GM12878 (cell line): ENCODE data around the gene NFKB2. TPM values are rescaled to one million over a fixed set of nuclear protein-coding genes. Genes with fewer than 3 reads are reported as not detected.

Experiments
- ATAC-seq: fragments of 200-7000 bp; cut with Tn5 transposase; 3 replicates; pipeline ENCODE4 v1.9.1; 2020; ENCODE audit warnings: mild to moderate bottlenecking, moderate library complexity
- BruUV-seq: library from RNA; stranded (reverse); fragments of 400-500 nt; replicated peaks from 2 replicates; lab custom pipeline; 2021; lab: Mats Ljungman, UMichigan
- CTCF ChIA-PET: fragments of 300-600 bp; sonication (Branson Sonifier 250); formaldehyde crosslinking; extraction: SDS; loops from one replicate; lab custom pipeline; 2021; ENCODE audit warnings: inconsistent platforms; lab: Yijun Ruan, JAX
- POLR2A ChIA-PET: fragments of 350-600 bp; formaldehyde crosslinking; extraction: SDS; loops from one replicate; lab custom pipeline; 2021; ENCODE audit warnings: inconsistent platforms; lab: Charles Lee
- RAD21 ChIA-PET: fragments of 300-600 bp; sonication (Branson Sonifier 250); formaldehyde crosslinking; loops from one replicate; lab custom pipeline; 2023; ENCODE audit warnings: antibody characterized with exemption; ENCODE audit not compliant: unreplicated experiment; lab: Charles Lee
- SMC1A ChIA-PET: fragments of 300-600 bp; sonication (Branson Sonifier 250); formaldehyde crosslinking; loops from one replicate; lab custom pipeline; 2023; ENCODE audit not compliant: unreplicated experiment, uncharacterized antibody; lab: Charles Lee
- DNase-seq: peaks from one replicate; pipeline ENCODE4 v3.0.0-alpha.2; 2011; ENCODE audit warnings: low read depth, low spot score
- FAIRE-seq: peaks from 3 replicates; lab custom pipeline; 2011; peaks lifted over from hg19 to GRCh38; lab: Jason Lieb, UNC
- H2AFZ ChIP-seq: 2 replicates; pipeline ENCODE4 v1.6.0; 2011; ENCODE audit warnings: low read depth, low read length, control low read depth; ENCODE audit not compliant: control insufficient read depth
- H3K27ac ChIP-seq: 2 replicates; pipeline ENCODE4 v1.5.1; 2011; ENCODE audit warnings: control low read depth; ENCODE audit not compliant: control insufficient read depth, insufficient read depth
- H3K27me3 ChIP-seq, 2 experiments: replicated peaks in 1 of 2; 2 replicates each; pipeline versions ENCODE4 v1.6.0 to v1.6.1; 2011; ENCODE audit warnings: low read length in 1 of 2; ENCODE audit not compliant: control insufficient read depth in 2 of 2, insufficient read depth in 2 of 2
- H3K36me3 ChIP-seq, 2 experiments: 2 replicates each; pipeline ENCODE4 v1.5.1; 2011; ENCODE audit warnings: low read length in 1 of 2; ENCODE audit not compliant: control insufficient read depth in 2 of 2, insufficient read depth in 2 of 2
- H3K4me1 ChIP-seq: 2 replicates; pipeline ENCODE4 v1.6.1; 2011; ENCODE audit warnings: mild to moderate bottlenecking, low read length, moderate library complexity, mixed read lengths; ENCODE audit not compliant: control insufficient read depth, insufficient read depth
- H3K4me2 ChIP-seq: 2 replicates; pipeline ENCODE4 v1.6.0; 2011; ENCODE audit warnings: control low read depth; ENCODE audit not compliant: control insufficient read depth, insufficient read depth
- H3K4me3 ChIP-seq: fragments of 200-600 bp; sonication (generic); 2 replicates; pipeline ENCODE4 v1.5.1; 2016
- H3K79me2 ChIP-seq: 2 replicates; pipeline ENCODE4 v1.6.0; 2011; ENCODE audit warnings: low read length; ENCODE audit not compliant: control insufficient read depth, insufficient read depth
- H3K9ac ChIP-seq: 2 replicates; pipeline ENCODE4 v1.8.0; 2011; ENCODE audit warnings: low read length, control low read depth, mixed read lengths; ENCODE audit not compliant: control insufficient read depth, insufficient read depth
- H3K9me3 ChIP-seq: replicated peaks from 3 replicates; pipeline ENCODE4 v1.5.1; 2011; ENCODE audit warnings: mild to moderate bottlenecking, low read length; ENCODE audit not compliant: control insufficient read depth, insufficient read depth
- H4K20me1 ChIP-seq: 2 replicates; pipeline ENCODE4 v1.6.0; 2011; ENCODE audit not compliant: control insufficient read depth, insufficient read depth
- ATF7 ChIP-seq: fragments of 450-650 bp; IDR thresholded peaks from 2 replicates; pipeline ENCODE4 v1.6.1; 2016; ENCODE audit warnings: low read depth, mild to moderate bottlenecking
- CREM ChIP-seq: IDR thresholded peaks from 2 replicates; pipeline ENCODE4 v1.6.1; 2014; ENCODE audit warnings: antibody characterized with exemption, low read depth
- EP300 ChIP-seq, 2 experiments: fragments of 150-350 bp in 1 of 2; IDR thresholded peaks; 2 replicates each; pipeline ENCODE4 v1.6.1; 2011 to 2012; ENCODE audit warnings: low read depth in 2 of 2, low read length in 2 of 2, borderline replicate concordance in 1 of 2, improper control_type of control experiment in 1 of 2, inconsistent platforms in 1 of 2; ENCODE audit not compliant: control insufficient read depth in 1 of 2
- KAT2A ChIP-seq: conservative IDR thresholded peaks from 2 replicates; pipeline ENCODE4 v1.6.1; 2011; ENCODE audit warnings: low read depth, low read length; ENCODE audit not compliant: control insufficient read depth
- KDM1A ChIP-seq: fragments of 200-600 bp; sonication (generic); IDR thresholded peaks from 2 replicates; pipeline ENCODE4 v1.6.1; 2016; ENCODE audit warnings: borderline replicate concordance
- MTA3 ChIP-seq: IDR thresholded peaks from 2 replicates; pipeline ENCODE4 v1.6.1; 2012; ENCODE audit warnings: low read length, inconsistent platforms, borderline replicate concordance
- NR2F1 ChIP-seq: fragments of 450-650 bp; conservative IDR thresholded peaks from 2 replicates; pipeline ENCODE4 v1.6.1; 2017; ENCODE audit warnings: mild to moderate bottlenecking
- NRF1 ChIP-seq: conservative IDR thresholded peaks from 2 replicates; pipeline ENCODE4 v1.6.1; 2011; ENCODE audit warnings: mild to moderate bottlenecking, low read depth, low read length, improper control_type of control experiment
- RAD21 ChIP-seq: IDR thresholded peaks from 2 replicates; pipeline ENCODE4 v1.6.1; 2011; ENCODE audit warnings: mild to moderate bottlenecking, low read depth, low read length, moderate library complexity; ENCODE audit not compliant: insufficient read depth
- RELA ChIP-seq: fragments of 450-650 bp; IDR thresholded peaks from 2 replicates; pipeline ENCODE4 v1.8.0; 2014; ENCODE audit warnings: borderline replicate concordance; ENCODE audit not compliant: partially characterized antibody
- SMAD5 ChIP-seq: IDR thresholded peaks from 2 replicates; pipeline ENCODE4 v1.6.1; 2016; ENCODE audit warnings: antibody characterized with exemption, low read depth
- SMC3 ChIP-seq: IDR thresholded peaks from 2 replicates; pipeline ENCODE4 v1.6.1; 2011; ENCODE audit warnings: low read length, improper control_type of control experiment, borderline replicate concordance
- STAT3 ChIP-seq: IDR thresholded peaks from 2 replicates; pipeline ENCODE4 v1.6.1; 2011; ENCODE audit warnings: low read depth, low read length, improper control_type of control experiment
- TBL1XR1 ChIP-seq: IDR thresholded peaks from 2 replicates; pipeline ENCODE4 v1.6.1; 2012; ENCODE audit warnings: low read depth, low read length, improper control_type of control experiment
- ZNF207 ChIP-seq: fragments of 450-650 bp; IDR thresholded peaks from 2 replicates; pipeline ENCODE4 v1.6.1; 2014; ENCODE audit warnings: antibody characterized with exemption, mild to moderate bottlenecking, borderline replicate concordance
- WGBS: methylation state at CpG from one replicate; pipeline ENCODE4 v1.1.6; 2016; ENCODE audit warnings: low lambda C conversion rate; ENCODE audit not compliant: insufficient replicate concordance, insufficient coverage; ENCODE audit errors: missing lambda C conversion rate; 5-methylcytosine and 5-hydroxymethylcytosine counted together
- in situ Hi-C: fragments of 300-500 bp; cut with MboI; formaldehyde crosslinking; loops from 9 replicates; pipeline ENCODE4 v1.14.3; 2018; ENCODE audit warnings: mixed read lengths
- intact Hi-C: fragments of 100-400 bp; cut with micrococcal nuclease; formaldehyde crosslinking; loops from one replicate; pipeline ENCODE4 v1.14.2; 2022; ENCODE audit not compliant: unreplicated experiment
- polyA plus RNA-seq, 11 experiments: library from polyadenylated mRNA; depleted of rRNA in 4 of 11; unstranded in 6 of 11; stranded (reverse) in 5 of 11; fragments of >200 nt; fragmentation: Nextera tagmentation in 4 of 11; fragmentation: Illumina TruSeq in 1 of 11; extraction: Ambion mirVana in 4 of 11; extraction: Trizol in 1 of 11; gene quantifications; 1 replicate in 1 of 11; 2 replicates in 10 of 11; pipeline versions ENCODE4 v1.2.1 to v1.2.3, GENCODE V29; 2011 to 2016; ENCODE audit warnings: inconsistent platforms in 2 of 11, missing spikeins in 2 of 11, low read depth in 1 of 11
- total RNA-seq, 4 experiments: library from RNA; depleted of rRNA in 3 of 4; stranded (reverse); fragments of >200 nt in 3 of 4; fragmentation: Illumina TruSeq in 1 of 4; extraction: Trizol in 1 of 4; gene quantifications; 2 replicates each; pipeline versions ENCODE4 v1.2.1 to v1.2.3, GENCODE V29; 2013 to 2021
- TF ChIP-seq, protein P1 (sequence below), 3 experiments: IDR thresholded peaks in 2 of 3; conservative IDR thresholded peaks in 1 of 3; 2 replicates each; pipeline ENCODE4 v1.5.1; 2011; ENCODE audit warnings: low read depth in 3 of 3, low read length in 3 of 3, mild to moderate bottlenecking in 3 of 3, control low read depth in 2 of 3, moderate library complexity in 2 of 3, inconsistent platforms in 1 of 3, mixed read lengths in 1 of 3; ENCODE audit not compliant: control insufficient read depth in 2 of 3, insufficient read depth in 1 of 3; ENCODE audit errors: extremely low read depth in 1 of 3

NFKB2 gene
- total and polyA plus RNA-seq, 10 of the 15 experiments (the other 5 are each of a cell fraction or from before 2014, with no cell fraction given): 0.56 to 144 (median 49.4) TPM

DNA sequence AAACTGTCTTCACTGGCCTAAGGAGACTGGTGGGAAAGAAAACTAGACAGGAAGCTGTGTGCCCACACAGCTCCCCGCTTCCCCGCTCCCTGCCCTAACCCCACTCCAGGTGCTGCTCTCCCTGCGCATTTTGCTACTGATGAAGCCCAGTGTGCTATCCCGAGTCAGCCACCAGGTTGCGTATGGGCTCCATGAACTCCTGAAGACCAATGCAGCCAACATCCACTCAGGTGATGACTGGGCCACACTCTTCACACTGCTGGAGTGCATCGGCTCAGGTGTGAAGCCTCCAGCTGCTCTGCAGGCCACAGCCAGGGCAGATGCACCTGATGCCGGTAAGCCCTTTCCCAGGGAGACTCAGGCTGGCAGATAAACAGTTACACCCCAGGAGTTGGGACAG, 20.3 kb upstream of the NFKB2 start:
- no peaks in the 10 kb centered on the region for H3K4me1 ChIP-seq
- no peak overlapping the region for H3K4me3 ChIP-seq
- H3K36me3 ChIP-seq: peaks cover 23 to 24% of the 10 kb centered on the region in 2 experiments
- TF ChIP-seq STAT3: no peak
- TF ChIP-seq, protein P1, sequence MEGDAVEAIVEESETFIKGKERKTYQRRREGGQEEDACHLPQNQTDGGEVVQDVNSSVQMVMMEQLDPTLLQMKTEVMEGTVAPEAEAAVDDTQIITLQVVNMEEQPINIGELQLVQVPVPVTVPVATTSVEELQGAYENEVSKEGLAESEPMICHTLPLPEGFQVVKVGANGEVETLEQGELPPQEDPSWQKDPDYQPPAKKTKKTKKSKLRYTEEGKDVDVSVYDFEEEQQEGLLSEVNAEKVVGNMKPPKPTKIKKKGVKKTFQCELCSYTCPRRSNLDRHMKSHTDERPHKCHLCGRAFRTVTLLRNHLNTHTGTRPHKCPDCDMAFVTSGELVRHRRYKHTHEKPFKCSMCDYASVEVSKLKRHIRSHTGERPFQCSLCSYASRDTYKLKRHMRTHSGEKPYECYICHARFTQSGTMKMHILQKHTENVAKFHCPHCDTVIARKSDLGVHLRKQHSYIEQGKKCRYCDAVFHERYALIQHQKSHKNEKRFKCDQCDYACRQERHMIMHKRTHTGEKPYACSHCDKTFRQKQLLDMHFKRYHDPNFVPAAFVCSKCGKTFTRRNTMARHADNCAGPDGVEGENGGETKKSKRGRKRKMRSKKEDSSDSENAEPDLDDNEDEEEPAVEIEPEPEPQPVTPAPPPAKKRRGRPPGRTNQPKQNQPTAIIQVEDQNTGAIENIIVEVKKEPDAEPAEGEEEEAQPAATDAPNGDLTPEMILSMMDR (IDR thresholded peaks at IDR 0.05 in 2 of 3, conservative IDR thresholded peaks at IDR 0.05 in 1 of 3; ENCODE audit: control insufficient read depth in 2 of 3, extremely low read depth in 1 of 3, insufficient read depth in 1 of 3, low read depth in 3 of 3, low read length in 3 of 3): peak in 2 of 3 experiments; percentile 5 to 9; a peak in 1 of 6 replicates
- TF ChIP-seq ATF7: no peak
- 0 out of 2 replicates have a peak, but pooled peaks have one; percentile 15 for TF ChIP-seq SMC3
- 0 out of 2 replicates have a peak, but pooled peaks have one; percentile 21 for TF ChIP-seq RAD21
- no peak for TF ChIP-seq ZNF207
- TF ChIP-seq RELA: no peak
- no peak for TF ChIP-seq NR2F1
- TF ChIP-seq KDM1A: no peak
- TF ChIP-seq CREM: no peak
- no peak for TF ChIP-seq NRF1
- TF ChIP-seq KAT2A: no peak
- TF ChIP-seq EP300 (IDR thresholded peaks at IDR 0.05; ENCODE audit: borderline replicate concordance in 1 of 2, control insufficient read depth in 1 of 2, low read depth in 2 of 2, low read length in 2 of 2): no peak
- no peak for TF ChIP-seq SMAD5
- TF ChIP-seq TBL1XR1: no peak
- TF ChIP-seq MTA3: no peak
- TF ChIP-seq, all 136 proteins: peak for 3
- no peaks in the 10 kb centered on the region for H3K79me2 ChIP-seq
- intact Hi-C loops (no loop called here), in situ Hi-C loops (no loop called here)
- ChIA-PET RAD21 (interaction anchor here (0.9 to 1.1 kb wide), 2 partner anchors 104 to 144 kb away, joined by 3 read pairs; no protein-coding TSS in a partner anchor), POLR2A (no interaction called here), SMC1A (no interaction called here), CTCF (interaction anchor here (0.6 to 2.8 kb wide), 4 partner anchors 12 to 127 kb away, joined by 3 to 17 read pairs (median 4); partner anchors contain the start of gene ACTR1A)
- H2AFZ ChIP-seq: no peak overlapping the region
- no peaks in the 10 kb centered on the region; the same call in 1 of the 2 replicates for H4K20me1 ChIP-seq
- no peaks in the 10 kb centered on the region; the same call in 2 of the 3 replicates for H3K9me3 ChIP-seq
- peak; percentile 25; the same call in 2 of the 3 replicates for ATAC-seq
- H3K4me2 ChIP-seq: no peak overlapping the region
- H3K9ac ChIP-seq: no peak overlapping the region
- no TSS peak for BruUV-seq
- DNase-seq: no peak
- 98% methylated on average over 7 of the region's 7 CpGs for WGBS
- no peak for FAIRE-seq
- H3K27me3 ChIP-seq: no peaks in the 10 kb centered on the region
- H3K27ac ChIP-seq: no peak overlapping the region
